HepG2 (cell line): Measurements from ENCODE around the gene SLC1A2. TPM values are rescaled to one million over a fixed set of nuclear protein-coding genes. Genes with fewer than 3 reads are reported as not detected.

Experiments used
- ATAC-seq: fragments of 200-7000 bp; cut with Tn5 transposase; 3 replicates; pipeline ENCODE4 v1.9.1; 2020; ENCODE audit warnings: mild to moderate bottlenecking, moderate library complexity
- BruUV-seq: library from RNA; stranded (reverse); fragments of 400-500 nt; replicated peaks from 2 replicates; lab custom pipeline; 2021; lab: Mats Ljungman, UMichigan
- CTCF ChIA-PET: fragments of 300-600 bp; formaldehyde crosslinking; extraction: SDS; loops from one replicate; lab custom pipeline; 2021; ENCODE audit warnings: low total read pairs, inconsistent platforms, low intra/inter-chr PET ratio; lab: Yijun Ruan, JAX
- POLR2A ChIA-PET: fragments of 350-600 bp; sonication (Branson Sonifier 250); formaldehyde crosslinking; loops from one replicate; lab custom pipeline; 2020; ENCODE audit warnings: antibody characterized with exemption, inconsistent platforms; lab: Yijun Ruan, JAX
- DNase-seq: peaks from one replicate; pipeline ENCODE4 v3.0.0-alpha.2; 2015; ENCODE audit warnings: low spot score
- FAIRE-seq: peaks from 3 replicates; lab custom pipeline; 2011; peaks lifted over from hg19 to GRCh38; lab: Jason Lieb, UNC
- H2AFZ ChIP-seq: one replicate; pipeline ENCODE4 v1.6.1; 2011; ENCODE audit warnings: low read length, inconsistent platforms
- H3K27ac ChIP-seq: fragments of 300-600 bp; 3 replicates; pipeline ENCODE4 v1.8.0; 2011; ENCODE audit warnings: mixed run types, mild to moderate bottlenecking, mixed read lengths, low read length, inconsistent platforms; ENCODE audit not compliant: insufficient read depth; ENCODE audit errors: extremely low read length
- H3K27me3 ChIP-seq, 2 experiments: fragments of 200-600 bp in 1 of 2; 2 replicates in 1 of 2; 3 replicates in 1 of 2; pipeline versions ENCODE4 v1.6.0 to v1.8.0; 2011; ENCODE audit warnings: low read length in 2 of 2, mild to moderate bottlenecking in 2 of 2, moderate library complexity in 2 of 2, inconsistent platforms in 1 of 2; ENCODE audit not compliant: insufficient read depth in 2 of 2, control insufficient read depth in 1 of 2
- H3K36me3 ChIP-seq, 2 experiments: fragments of 200-600 bp in 1 of 2; replicated peaks in 1 of 2; 2 replicates in 1 of 2; 3 replicates in 1 of 2; pipeline versions ENCODE4 v1.5.1 to v1.8.0; 2011; ENCODE audit warnings: low read length in 2 of 2, inconsistent platforms in 1 of 2; ENCODE audit not compliant: insufficient read depth in 2 of 2, control insufficient read depth in 1 of 2
- H3K4me1 ChIP-seq: 2 replicates; pipeline ENCODE4 v1.5.1; 2012; ENCODE audit warnings: low read length, inconsistent platforms; ENCODE audit not compliant: insufficient read depth
- H3K4me2 ChIP-seq: 2 replicates; pipeline ENCODE4 v1.6.0; 2011; ENCODE audit warnings: low read depth, low read length, inconsistent platforms
- H3K4me3 ChIP-seq, 3 experiments: fragments of 200-600 bp in 1 of 3; sonication (generic), shearing (Covaris generic) in 1 of 3; replicated peaks in 1 of 3; 2 replicates each; pipeline ENCODE4 v1.5.1; 2011 to 2016; ENCODE audit warnings: low read length in 3 of 3, inconsistent platforms in 2 of 3, low read depth in 2 of 3, mild to moderate bottlenecking in 2 of 3, control low read depth in 1 of 3, mixed read lengths in 1 of 3; ENCODE audit not compliant: insufficient read depth in 1 of 3
- H3K79me2 ChIP-seq: one replicate; pipeline ENCODE4 v1.6.1; 2011; ENCODE audit warnings: low read length, inconsistent platforms; ENCODE audit not compliant: insufficient read depth
- H3K9ac ChIP-seq: 2 replicates; pipeline ENCODE4 v1.6.0; 2011; ENCODE audit warnings: mild to moderate bottlenecking, low read depth, low read length, inconsistent platforms; ENCODE audit not compliant: insufficient read depth
- H3K9me3 ChIP-seq: 2 replicates; pipeline ENCODE4 v1.5.1; 2012; ENCODE audit warnings: mild to moderate bottlenecking, low read length
- H4K20me1 ChIP-seq: 2 replicates; pipeline ENCODE4 v1.6.0; 2011; ENCODE audit warnings: inconsistent platforms, mild to moderate bottlenecking, low read length, moderate library complexity; ENCODE audit not compliant: insufficient read depth
- CENPT ChIP-seq: sonication (generic); formaldehyde crosslinking; IDR thresholded peaks from 2 replicates; pipeline ENCODE4 v1.8.0; 2022; ENCODE audit warnings: low read depth, mild to moderate bottlenecking, moderate library complexity, missing genetic modification reagents
- EP300 ChIP-seq, 3 experiments: sonication (generic) in 1 of 3; formaldehyde crosslinking in 1 of 3; IDR thresholded peaks; 2 replicates each; pipeline versions ENCODE4 v1.5.1 to v1.6.1; 2011 to 2020; ENCODE audit warnings: low read depth in 2 of 3, low read length in 2 of 3, borderline replicate concordance in 1 of 3, improper control_type of control experiment in 1 of 3, mild to moderate bottlenecking in 1 of 3, missing genetic modification reagents in 1 of 3, moderate library complexity in 1 of 3
- GATA4 ChIP-seq: sonication (generic); IDR thresholded peaks from 2 replicates; pipeline ENCODE4 v1.6.1; 2016; ENCODE audit warnings: antibody characterized with exemption, low read depth, borderline replicate concordance
- HDAC6 ChIP-seq: fragments of 200-600 bp; sonication (generic); IDR thresholded peaks from 2 replicates; pipeline ENCODE4 v1.7.0; 2017; ENCODE audit warnings: mild to moderate bottlenecking, antibody characterized with exemption, low read length, low read depth
- ISL2 ChIP-seq: sonication (generic); formaldehyde crosslinking; IDR thresholded peaks from 2 replicates; pipeline ENCODE4 v1.5.0; 2020; ENCODE audit warnings: missing genetic modification reagents
- TCF7 ChIP-seq: sonication (generic); IDR thresholded peaks from 2 replicates; pipeline ENCODE4 v1.6.1; 2016; ENCODE audit warnings: antibody characterized with exemption, low read depth
- ZMYM3 ChIP-seq: sonication (generic); formaldehyde crosslinking; IDR thresholded peaks from 2 replicates; pipeline ENCODE4 v1.5.1; 2020; ENCODE audit warnings: mild to moderate bottlenecking, missing genetic modification reagents
- ZNF274 ChIP-seq: sonication (generic); formaldehyde crosslinking; IDR thresholded peaks from 2 replicates; pipeline ENCODE4 v1.5.1; 2020; ENCODE audit warnings: mild to moderate bottlenecking, missing genetic modification reagents
- ZNF768 ChIP-seq: sonication (generic); formaldehyde crosslinking; IDR thresholded peaks from 2 replicates; pipeline ENCODE4 v1.4.0; 2020; ENCODE audit warnings: missing genetic modification reagents
- ZNF839 ChIP-seq: sonication (generic); formaldehyde crosslinking; IDR thresholded peaks from 2 replicates; pipeline ENCODE4 v1.4.0; 2020; ENCODE audit warnings: missing genetic modification reagents, mild to moderate bottlenecking, borderline replicate concordance
- WGBS: methylation state at CpG from one replicate; pipeline ENCODE4 v1.1.6; 2017; ENCODE audit warnings: low lambda C conversion rate; 5-methylcytosine and 5-hydroxymethylcytosine counted together
- in situ Hi-C: cut with HindIII; loops from 2 replicates; pipeline ENCODE4 v1.10.0; 2017; ENCODE audit warnings: low pct_unique_long_range_greater_than_20kb; ENCODE audit not compliant: extremely low pct_ligation_motif_present
- intact Hi-C: fragments of 100-400 bp; cut with micrococcal nuclease; formaldehyde crosslinking; loops from one replicate; pipeline ENCODE4 v1.10.0; 2022; ENCODE audit not compliant: unreplicated experiment
- polyA plus RNA-seq, 8 experiments: library from polyadenylated mRNA; depleted of rRNA in 3 of 8; stranded (reverse) in 7 of 8; unstranded in 1 of 8; fragments of >200 nt; fragmentation: Illumina TruSeq in 4 of 8; extraction: Trizol in 4 of 8; gene quantifications; 2 replicates each; pipeline versions ENCODE4 v1.2.1 to v1.2.3, GENCODE V29; 2011 to 2016; ENCODE audit warnings: low read depth in 4 of 8, missing spikeins in 1 of 8, mixed read lengths in 1 of 8; ENCODE audit not compliant: insufficient read depth in 1 of 8
- total RNA-seq, 5 experiments: library from RNA; depleted of rRNA; stranded (reverse); fragments of >200 nt; fragmentation: Illumina TruSeq; extraction: Trizol; gene quantifications; 2 replicates each; pipeline ENCODE4 v1.2.3, GENCODE V29; 2016; ENCODE audit warnings: low read depth in 1 of 5
- TF ChIP-seq, protein P1 (sequence below): sonication (generic); formaldehyde crosslinking; IDR thresholded peaks from 2 replicates; pipeline ENCODE4 v1.5.1; 2020; ENCODE audit warnings: mild to moderate bottlenecking, missing genetic modification reagents, borderline replicate concordance
- TF ChIP-seq, protein P2 (sequence below): sonication (generic); formaldehyde crosslinking; IDR thresholded peaks from 2 replicates; pipeline ENCODE4 v1.4.0; 2020; ENCODE audit warnings: missing genetic modification reagents

The SLC1A2 gene
- total and polyA plus RNA-seq, 2 of the 13 experiments (the other 11 are each of a cell fraction or from before 2014, with no cell fraction given), result 23.2 to 43.2 TPM

DNA sequence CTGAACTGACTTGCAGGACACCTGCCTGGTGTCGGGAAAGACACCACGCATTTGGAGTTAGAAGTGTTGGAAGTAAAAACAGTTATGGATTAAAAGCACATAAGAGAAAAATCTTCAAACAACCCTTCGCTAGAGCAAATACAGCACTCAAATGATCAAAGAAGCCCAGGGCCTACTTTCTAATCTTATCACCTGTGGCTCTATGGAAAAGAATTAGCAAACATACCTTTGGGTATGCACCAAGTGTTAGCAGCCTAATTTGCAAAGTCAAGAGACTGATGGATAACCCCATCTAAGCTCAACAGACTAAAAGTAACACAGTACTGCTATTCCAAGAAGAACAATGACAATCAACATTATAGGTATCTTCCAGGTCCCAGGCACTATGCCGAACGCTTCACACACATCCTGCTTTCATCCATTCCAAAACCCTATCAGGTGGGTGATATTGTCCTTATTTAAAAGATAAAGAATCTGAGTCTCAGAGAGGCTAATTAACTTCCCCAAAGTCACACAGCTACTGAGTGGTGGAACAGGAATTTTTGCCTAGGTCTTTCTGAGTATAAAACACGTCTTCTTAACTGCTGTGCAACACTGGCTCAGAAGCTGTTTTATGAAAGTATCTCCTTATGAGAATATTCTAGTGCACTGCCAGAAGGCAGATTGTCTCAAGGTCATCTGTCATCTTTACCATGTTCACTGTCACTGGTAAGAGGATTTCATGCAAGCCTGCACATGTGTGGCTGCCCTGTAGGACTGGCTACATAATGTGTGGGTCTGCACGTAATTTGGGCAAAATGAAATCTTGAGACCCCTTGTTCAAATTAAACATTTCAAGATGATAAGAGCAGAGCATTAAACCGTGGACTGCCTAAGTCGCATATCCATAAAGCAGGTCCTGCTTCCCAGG is 16.4 kb downstream of the SLC1A2 start:
- CTCF ChIA-PET, result no interaction called here
- no TSS peak for BruUV-seq
- WGBS, result 39% methylated on average over 9 of the region's 9 CpGs
- Histone ChIP-seq H3K27ac (no peak overlapping the region), H3K4me2 (peak overlapping the region; percentile 59; the same call in 1 of the 2 replicates), H3K36me3 (no peaks in the 10 kb centered on the region), H3K4me1 (peaks cover 31% of the 10 kb centered on the region), H3K9me3 (no peaks in the 10 kb centered on the region), H3K79me2 (no peaks in the 10 kb centered on the region), H4K20me1 (no peaks in the 10 kb centered on the region), H2AFZ (no peak overlapping the region), H3K4me3 (no peak overlapping the region), H3K9ac (no peak overlapping the region), H3K27me3 (no peaks in the 10 kb centered on the region)
- POLR2A ChIA-PET, result no interaction called here
- in situ Hi-C loops, result no loop called here
- intact Hi-C loops, result loop anchor here (10.0 kb wide), 1 partner anchor 878 kb away; no protein-coding TSS in a partner anchor
- FAIRE-seq, result no peak
- ATAC-seq, result peak; percentile 27
- DNase-seq, result no peak
- TF ChIP-seq, protein P1, sequence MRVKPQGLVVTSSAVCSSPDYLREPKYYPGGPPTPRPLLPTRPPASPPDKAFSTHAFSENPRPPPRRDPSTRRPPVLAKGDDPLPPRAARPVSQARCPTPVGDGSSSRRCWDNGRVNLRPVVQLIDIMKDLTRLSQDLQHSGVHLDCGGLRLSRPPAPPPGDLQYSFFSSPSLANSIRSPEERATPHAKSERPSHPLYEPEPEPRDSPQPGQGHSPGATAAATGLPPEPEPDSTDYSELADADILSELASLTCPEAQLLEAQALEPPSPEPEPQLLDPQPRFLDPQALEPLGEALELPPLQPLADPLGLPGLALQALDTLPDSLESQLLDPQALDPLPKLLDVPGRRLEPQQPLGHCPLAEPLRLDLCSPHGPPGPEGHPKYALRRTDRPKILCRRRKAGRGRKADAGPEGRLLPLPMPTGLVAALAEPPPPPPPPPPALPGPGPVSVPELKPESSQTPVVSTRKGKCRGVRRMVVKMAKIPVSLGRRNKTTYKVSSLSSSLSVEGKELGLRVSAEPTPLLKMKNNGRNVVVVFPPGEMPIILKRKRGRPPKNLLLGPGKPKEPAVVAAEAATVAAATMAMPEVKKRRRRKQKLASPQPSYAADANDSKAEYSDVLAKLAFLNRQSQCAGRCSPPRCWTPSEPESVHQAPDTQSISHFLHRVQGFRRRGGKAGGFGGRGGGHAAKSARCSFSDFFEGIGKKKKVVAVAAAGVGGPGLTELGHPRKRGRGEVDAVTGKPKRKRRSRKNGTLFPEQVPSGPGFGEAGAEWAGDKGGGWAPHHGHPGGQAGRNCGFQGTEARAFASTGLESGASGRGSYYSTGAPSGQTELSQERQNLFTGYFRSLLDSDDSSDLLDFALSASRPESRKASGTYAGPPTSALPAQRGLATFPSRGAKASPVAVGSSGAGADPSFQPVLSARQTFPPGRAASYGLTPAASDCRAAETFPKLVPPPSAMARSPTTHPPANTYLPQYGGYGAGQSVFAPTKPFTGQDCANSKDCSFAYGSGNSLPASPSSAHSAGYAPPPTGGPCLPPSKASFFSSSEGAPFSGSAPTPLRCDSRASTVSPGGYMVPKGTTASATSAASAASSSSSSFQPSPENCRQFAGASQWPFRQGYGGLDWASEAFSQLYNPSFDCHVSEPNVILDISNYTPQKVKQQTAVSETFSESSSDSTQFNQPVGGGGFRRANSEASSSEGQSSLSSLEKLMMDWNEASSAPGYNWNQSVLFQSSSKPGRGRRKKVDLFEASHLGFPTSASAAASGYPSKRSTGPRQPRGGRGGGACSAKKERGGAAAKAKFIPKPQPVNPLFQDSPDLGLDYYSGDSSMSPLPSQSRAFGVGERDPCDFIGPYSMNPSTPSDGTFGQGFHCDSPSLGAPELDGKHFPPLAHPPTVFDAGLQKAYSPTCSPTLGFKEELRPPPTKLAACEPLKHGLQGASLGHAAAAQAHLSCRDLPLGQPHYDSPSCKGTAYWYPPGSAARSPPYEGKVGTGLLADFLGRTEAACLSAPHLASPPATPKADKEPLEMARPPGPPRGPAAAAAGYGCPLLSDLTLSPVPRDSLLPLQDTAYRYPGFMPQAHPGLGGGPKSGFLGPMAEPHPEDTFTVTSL, result no peak
- TF ChIP-seq TCF7 (peak; percentile 73), GATA4 (0 out of 2 replicates have a peak, but pooled peaks have one; percentile 30), ZMYM3 (CRISPR knock-in tag) (peak; percentile 53; the same call in 1 of the 2 replicates), ZNF274 (CRISPR knock-in tag) (no peak), EP300 (IDR thresholded peaks at IDR 0.05; ENCODE audit: low read depth in 2 of 2, low read length in 2 of 2) (peak in 1 of 2 experiments; percentile 20; a peak in 1 of 4 replicates), EP300 (CRISPR knock-in tag; IDR thresholded peaks at IDR 0.05; ENCODE audit: borderline replicate concordance) (no peak), ZNF839 (no peak), CENPT (CRISPR knock-in tag) (no peak), ISL2 (CRISPR knock-in tag) (peak; percentile 79), HDAC6 (no peak), ZNF768 (CRISPR knock-in tag) (peak; percentile 77; the same call in 1 of the 2 replicates)
- TF ChIP-seq, protein P2, sequence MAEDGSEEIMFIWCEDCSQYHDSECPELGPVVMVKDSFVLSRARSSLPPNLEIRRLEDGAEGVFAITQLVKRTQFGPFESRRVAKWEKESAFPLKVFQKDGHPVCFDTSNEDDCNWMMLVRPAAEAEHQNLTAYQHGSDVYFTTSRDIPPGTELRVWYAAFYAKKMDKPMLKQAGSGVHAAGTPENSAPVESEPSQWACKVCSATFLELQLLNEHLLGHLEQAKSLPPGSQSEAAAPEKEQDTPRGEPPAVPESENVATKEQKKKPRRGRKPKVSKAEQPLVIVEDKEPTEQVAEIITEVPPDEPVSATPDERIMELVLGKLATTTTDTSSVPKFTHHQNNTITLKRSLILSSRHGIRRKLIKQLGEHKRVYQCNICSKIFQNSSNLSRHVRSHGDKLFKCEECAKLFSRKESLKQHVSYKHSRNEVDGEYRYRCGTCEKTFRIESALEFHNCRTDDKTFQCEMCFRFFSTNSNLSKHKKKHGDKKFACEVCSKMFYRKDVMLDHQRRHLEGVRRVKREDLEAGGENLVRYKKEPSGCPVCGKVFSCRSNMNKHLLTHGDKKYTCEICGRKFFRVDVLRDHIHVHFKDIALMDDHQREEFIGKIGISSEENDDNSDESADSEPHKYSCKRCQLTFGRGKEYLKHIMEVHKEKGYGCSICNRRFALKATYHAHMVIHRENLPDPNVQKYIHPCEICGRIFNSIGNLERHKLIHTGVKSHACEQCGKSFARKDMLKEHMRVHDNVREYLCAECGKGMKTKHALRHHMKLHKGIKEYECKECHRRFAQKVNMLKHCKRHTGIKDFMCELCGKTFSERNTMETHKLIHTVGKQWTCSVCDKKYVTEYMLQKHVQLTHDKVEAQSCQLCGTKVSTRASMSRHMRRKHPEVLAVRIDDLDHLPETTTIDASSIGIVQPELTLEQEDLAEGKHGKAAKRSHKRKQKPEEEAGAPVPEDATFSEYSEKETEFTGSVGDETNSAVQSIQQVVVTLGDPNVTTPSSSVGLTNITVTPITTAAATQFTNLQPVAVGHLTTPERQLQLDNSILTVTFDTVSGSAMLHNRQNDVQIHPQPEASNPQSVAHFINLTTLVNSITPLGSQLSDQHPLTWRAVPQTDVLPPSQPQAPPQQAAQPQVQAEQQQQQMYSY (CRISPR knock-in tag), result peak; percentile 24; the same call in 1 of the 2 replicates
